Activated CD4-positive, alpha-beta T cell treated with anti-CD3 and anti-CD28 coated beads, Interleukin-2, amount 10 ng/mL, durations not matched to agents 7 days and 5 days (primary cell): Measurements from ENCODE around the gene PYY. TPM values are rescaled to one million over a fixed set of nuclear protein-coding genes. Genes with fewer than 3 reads are reported as not detected.
"Not testable (repeated sequence)": the region's sequence is repeated elsewhere in the genome, so short reads cannot be mapped to it uniquely, and the experiment has no call there.

Experiments
- CTCF ChIA-PET: fragments of 350-600 bp; sonication (Branson Sonifier 250); formaldehyde crosslinking; loops from one replicate; lab custom pipeline; 2021; ENCODE audit warnings: antibody characterized with exemption; lab: Charles Lee
- POLR2A ChIA-PET: fragments of 350-600 bp; sonication (Branson Sonifier 250); formaldehyde crosslinking; loops from one replicate; lab custom pipeline; 2021; ENCODE audit warnings: antibody characterized with exemption; lab: Charles Lee
- DNase-seq: peaks from one replicate; pipeline ENCODE4 v3.0.0-alpha.2; 2020
- H3K27ac Mint-ChIP-seq: one replicate; pipeline ENCODE4 v1.8.0; 2021; ENCODE audit warnings: mild to moderate bottlenecking, moderate library complexity, mixed read lengths
- H3K27me3 Mint-ChIP-seq: one replicate; pipeline ENCODE4 v1.8.0; 2021; ENCODE audit warnings: mixed read lengths
- H3K36me3 Mint-ChIP-seq: one replicate; pipeline ENCODE4 v1.8.0; 2021; ENCODE audit warnings: low read depth, mixed read lengths
- H3K4me1 Mint-ChIP-seq: one replicate; pipeline ENCODE4 v1.8.0; 2021; ENCODE audit warnings: mixed read lengths
- H3K4me3 Mint-ChIP-seq: one replicate; pipeline ENCODE4 v1.8.0; 2021; ENCODE audit warnings: mild to moderate bottlenecking, moderate library complexity, mixed read lengths
- H3K9me3 Mint-ChIP-seq: one replicate; pipeline ENCODE4 v1.8.0; 2021; ENCODE audit warnings: mixed read lengths
- total RNA-seq, 2 experiments: library from RNA; stranded (reverse); gene quantifications; one replicate each; pipeline ENCODE4 v1.2.3, GENCODE V29; 2021

The PYY gene
- total RNA-seq, 2 experiments from 2014 or later: not detected

DNA sequence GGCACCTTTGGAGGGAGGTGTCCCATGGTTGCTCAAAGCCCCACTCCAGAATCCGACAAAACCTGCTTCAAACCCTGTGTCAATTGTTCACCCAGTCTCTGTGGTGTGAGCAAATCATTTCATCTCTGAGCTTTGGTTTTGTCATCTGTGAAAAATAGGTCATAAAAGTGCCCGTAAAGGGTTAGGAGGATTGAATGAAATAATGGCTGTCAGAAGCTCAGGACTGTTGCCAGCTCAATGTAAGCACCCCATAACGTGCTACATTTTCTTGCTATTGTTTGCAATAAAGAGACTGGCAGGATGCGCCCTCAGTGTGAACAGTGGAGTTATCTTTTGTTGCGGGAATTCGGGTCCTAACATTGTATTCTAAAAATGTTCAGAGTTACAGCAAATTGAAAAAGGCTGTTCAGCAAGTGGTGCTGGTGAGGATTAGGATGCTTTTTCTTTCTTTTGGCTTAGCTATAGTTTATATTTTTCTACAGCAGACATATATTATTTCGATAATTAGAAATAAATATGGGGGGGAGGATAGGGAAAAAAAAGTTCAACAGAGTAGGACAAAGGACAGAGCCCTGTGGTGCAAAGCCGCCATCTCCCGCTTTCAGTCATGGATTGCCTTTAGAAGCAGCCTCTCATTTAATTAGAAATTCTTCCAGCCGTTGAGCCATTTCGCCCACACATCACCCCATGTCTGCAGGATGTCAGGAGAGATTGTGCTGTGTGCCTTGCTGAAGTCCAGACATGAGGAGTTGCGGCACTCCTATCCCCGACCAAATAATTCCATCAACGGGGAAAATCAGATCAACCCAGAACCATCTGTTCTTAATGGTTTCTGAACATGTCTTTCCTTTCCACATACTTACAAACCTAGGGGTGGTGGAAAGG is 20.9 kb upstream of the PYY start:
- POLR2A ChIA-PET: no interaction called here
- H3K4me1 Mint-ChIP-seq: peaks cover 5% of the 10 kb centered on the region
- CTCF ChIA-PET: interaction anchor here (0.7 kb wide), 1 partner anchor 65 kb away, joined by 5 read pairs; no protein-coding TSS in a partner anchor
- H3K27ac Mint-ChIP-seq: no peak overlapping the region
- H3K9me3 Mint-ChIP-seq: no peaks in the 10 kb centered on the region
- H3K4me3 Mint-ChIP-seq: no peak overlapping the region
- peaks cover 31% of the 10 kb centered on the region for H3K27me3 Mint-ChIP-seq
- H3K36me3 Mint-ChIP-seq: no peaks in the 10 kb centered on the region
- DNase-seq: no peak

DNA sequence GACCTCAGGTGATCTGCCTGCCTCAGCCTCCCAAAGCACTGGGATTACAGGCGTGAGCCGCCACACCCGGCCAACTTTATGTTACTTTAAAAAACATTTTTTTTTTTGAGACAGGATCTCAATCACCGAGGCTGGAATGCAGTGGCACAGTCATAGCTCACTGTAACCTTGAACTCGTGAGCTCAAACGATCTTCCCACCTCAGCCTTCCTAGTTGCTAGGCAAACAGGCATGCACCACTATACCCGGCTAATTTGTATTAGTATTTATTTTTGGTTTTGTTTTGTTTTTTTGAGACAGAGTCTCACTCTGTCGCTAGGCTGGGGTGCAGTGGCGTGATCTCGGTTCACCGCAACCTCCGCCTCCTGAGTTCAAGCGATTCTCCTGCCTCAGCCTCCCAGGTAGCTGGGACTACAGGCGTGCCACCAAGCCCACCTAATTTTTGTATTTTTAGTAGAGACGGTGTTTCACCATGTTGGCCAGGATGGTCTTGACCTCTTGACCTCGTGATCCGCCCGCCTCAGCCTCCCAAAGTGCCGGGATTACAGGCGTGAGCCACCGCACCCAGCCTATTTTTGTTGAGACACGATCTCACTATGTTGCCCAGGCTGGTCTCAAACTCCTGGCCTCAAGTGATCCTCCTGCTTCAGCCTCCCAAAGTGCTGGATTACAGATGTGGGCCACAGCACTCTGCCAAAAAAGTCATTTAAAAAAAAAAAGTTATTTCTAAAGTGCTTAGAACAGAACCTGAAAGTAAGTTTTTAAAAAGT is 18.9 kb upstream of the PYY start:
- CTCF ChIA-PET, H3K27ac Mint-ChIP-seq, DNase-seq, H3K4me3 Mint-ChIP-seq, H3K4me1 Mint-ChIP-seq, H3K9me3 Mint-ChIP-seq, POLR2A ChIA-PET, H3K36me3 Mint-ChIP-seq: not testable (repeated sequence)
- peaks cover 24% of the 10 kb centered on the region for H3K27me3 Mint-ChIP-seq

DNA sequence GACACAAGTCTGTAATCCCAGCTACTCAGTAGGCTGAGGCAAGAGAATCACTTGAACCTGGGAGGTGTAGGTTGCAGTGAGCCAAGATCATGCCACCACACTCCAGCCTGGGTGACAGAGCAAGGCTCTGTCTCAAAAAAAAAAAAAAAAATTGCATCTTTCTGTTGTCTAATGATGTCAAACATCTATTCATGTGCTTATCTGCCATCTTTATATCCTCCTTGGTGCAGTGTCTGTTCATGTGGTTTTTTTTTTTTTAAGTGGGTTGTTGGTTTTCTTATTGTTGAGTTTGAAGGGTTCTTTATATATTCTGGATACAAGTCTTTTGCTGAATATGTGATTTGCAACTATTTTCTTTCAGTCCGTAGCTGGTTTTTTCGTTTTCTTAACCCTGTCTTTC is 17.7 kb upstream of the PYY start:
- H3K27ac Mint-ChIP-seq, DNase-seq, H3K9me3 Mint-ChIP-seq, POLR2A ChIA-PET, H3K4me1 Mint-ChIP-seq, H3K4me3 Mint-ChIP-seq, H3K36me3 Mint-ChIP-seq: not testable (repeated sequence)
- peaks cover 23% of the 10 kb centered on the region for H3K27me3 Mint-ChIP-seq
- CTCF ChIA-PET: interaction anchor here (0.7 to 1.2 kb wide), 2 partner anchors 12 to 18 kb away, joined by 3 read pairs; partner anchors contain the start of gene PYY

DNA sequence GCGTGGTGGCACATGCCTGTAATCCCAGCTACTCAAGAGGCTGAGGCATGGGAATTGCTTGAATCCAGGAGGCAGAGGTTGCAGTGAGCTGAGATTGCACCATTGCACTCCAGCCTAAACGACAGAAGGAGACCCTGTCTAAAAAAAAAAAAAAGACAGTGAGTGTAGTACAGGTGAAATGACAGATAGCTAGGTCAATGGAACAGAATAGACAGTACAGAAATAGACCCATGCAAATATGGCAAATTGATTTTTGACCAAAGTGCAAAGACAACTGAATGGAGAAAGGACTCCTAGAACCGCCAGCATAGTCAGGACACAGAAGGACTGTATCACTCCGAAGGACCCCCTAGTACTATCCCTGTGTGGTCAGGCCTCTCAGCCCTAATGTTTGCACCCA is 16.6 kb upstream of the PYY start:
- no peaks in the 10 kb centered on the region for H3K9me3 Mint-ChIP-seq
- ChIA-PET POLR2A (no interaction called here), CTCF (interaction anchor here (0.6 kb wide), 1 partner anchor 26 kb away, joined by 3 read pairs; no protein-coding TSS in a partner anchor)
- DNase-seq: no peak
- H3K4me1 Mint-ChIP-seq: peaks cover 5% of the 10 kb centered on the region
- H3K4me3 Mint-ChIP-seq: no peak overlapping the region
- H3K27me3 Mint-ChIP-seq: peaks cover 27% of the 10 kb centered on the region
- H3K36me3 Mint-ChIP-seq: no peaks in the 10 kb centered on the region
- H3K27ac Mint-ChIP-seq: no peak overlapping the region

DNA sequence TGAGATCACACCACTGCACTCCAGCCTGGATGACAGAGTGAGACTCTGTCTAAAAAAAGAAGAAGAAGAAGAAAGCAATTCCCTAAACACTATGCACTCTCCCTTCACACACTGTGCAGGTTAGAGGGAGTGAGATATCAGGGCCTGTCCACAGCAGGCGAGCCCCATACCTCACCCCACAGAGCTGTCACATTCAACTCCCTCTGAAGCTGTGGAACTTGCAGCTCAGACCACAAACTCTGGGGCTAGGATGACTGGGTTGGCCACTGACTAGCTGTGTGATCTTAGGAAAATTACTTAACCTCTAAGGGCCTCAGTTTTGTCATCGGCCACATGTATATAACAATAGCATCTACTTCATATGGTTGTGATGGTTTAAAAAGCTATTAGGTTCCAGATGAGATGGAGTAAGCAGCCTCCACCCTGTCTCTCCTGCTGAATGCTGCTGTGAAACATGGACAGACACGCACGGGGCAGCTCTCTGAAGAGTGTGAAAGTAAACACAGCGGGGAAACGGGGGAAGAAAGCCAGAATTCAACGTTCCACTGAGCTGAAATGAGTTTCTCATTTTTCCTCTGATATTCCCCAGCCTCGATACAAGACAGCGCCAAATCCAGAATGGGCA is 13.6 kb upstream of the PYY start:
- H3K4me3 Mint-ChIP-seq: no peak overlapping the region
- DNase-seq: no peak
- H3K4me1 Mint-ChIP-seq: peaks cover 5% of the 10 kb centered on the region
- H3K36me3 Mint-ChIP-seq: no peaks in the 10 kb centered on the region
- no peak overlapping the region for H3K27ac Mint-ChIP-seq
- POLR2A ChIA-PET: no interaction called here
- CTCF ChIA-PET: interaction anchor here (0.6 to 1.0 kb wide), 2 partner anchors 9 to 32 kb away, joined by 3 read pairs; no protein-coding TSS in a partner anchor
- no peaks in the 10 kb centered on the region for H3K9me3 Mint-ChIP-seq
- H3K27me3 Mint-ChIP-seq: peaks cover 20% of the 10 kb centered on the region

DNA sequence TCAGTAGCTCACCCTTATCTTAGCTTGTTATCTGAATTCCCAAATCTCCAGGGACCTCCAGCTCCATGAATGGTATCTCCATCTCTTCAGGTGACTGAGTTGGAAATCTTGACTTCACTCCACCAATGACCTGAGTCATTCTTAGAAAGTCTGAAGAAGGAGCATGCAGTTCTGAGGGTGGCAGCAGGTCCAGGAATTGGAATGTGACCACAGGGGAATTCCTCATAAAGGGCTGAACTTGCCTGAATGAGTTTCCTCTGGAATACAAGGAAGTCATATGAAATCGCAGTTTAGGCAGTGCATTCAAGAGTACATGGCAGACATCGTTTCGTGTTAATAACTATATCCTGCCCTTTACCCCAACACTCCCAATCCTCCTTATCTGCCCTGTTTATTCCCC is 12.5 kb upstream of the PYY start:
- DNase-seq: no peak
- Mint-ChIP-seq H3K27me3 (peaks cover 17% of the 10 kb centered on the region), H3K4me1 (no peaks in the 10 kb centered on the region), H3K4me3 (no peak overlapping the region), H3K36me3 (no peaks in the 10 kb centered on the region), H3K27ac (no peak overlapping the region), H3K9me3 (no peaks in the 10 kb centered on the region)
- CTCF ChIA-PET: no interaction called here
- POLR2A ChIA-PET: no interaction called here

DNA sequence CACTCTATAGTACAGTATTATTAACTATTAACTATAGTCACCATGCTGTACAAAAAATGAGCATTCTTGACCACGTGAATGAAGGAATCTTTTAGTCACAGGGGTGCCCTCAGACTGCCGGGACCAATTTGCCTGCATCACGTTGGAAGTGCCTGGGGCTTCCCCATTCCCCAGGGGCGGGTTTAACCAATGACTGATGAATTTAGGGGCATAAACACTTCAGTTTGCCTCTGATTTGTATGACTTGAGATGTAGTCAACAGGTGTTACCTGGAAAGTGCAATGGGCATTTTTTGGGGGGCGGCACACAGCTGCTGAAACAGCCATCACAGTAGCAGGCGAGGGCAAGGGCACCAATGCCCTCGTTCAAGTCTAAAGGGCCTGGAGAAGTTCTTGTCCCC is 8.7 kb upstream of the PYY start:
- Mint-ChIP-seq H3K4me3 (no peak overlapping the region), H3K27ac (no peak overlapping the region), H3K9me3 (no peaks in the 10 kb centered on the region), H3K4me1 (no peaks in the 10 kb centered on the region), H3K27me3 (peaks cover 10% of the 10 kb centered on the region), H3K36me3 (no peaks in the 10 kb centered on the region)
- ChIA-PET POLR2A (no interaction called here), CTCF (interaction anchor here (1.4 kb wide), 1 partner anchor 18 kb away, joined by 5 read pairs; no protein-coding TSS in a partner anchor)
- no peak for DNase-seq

DNA sequence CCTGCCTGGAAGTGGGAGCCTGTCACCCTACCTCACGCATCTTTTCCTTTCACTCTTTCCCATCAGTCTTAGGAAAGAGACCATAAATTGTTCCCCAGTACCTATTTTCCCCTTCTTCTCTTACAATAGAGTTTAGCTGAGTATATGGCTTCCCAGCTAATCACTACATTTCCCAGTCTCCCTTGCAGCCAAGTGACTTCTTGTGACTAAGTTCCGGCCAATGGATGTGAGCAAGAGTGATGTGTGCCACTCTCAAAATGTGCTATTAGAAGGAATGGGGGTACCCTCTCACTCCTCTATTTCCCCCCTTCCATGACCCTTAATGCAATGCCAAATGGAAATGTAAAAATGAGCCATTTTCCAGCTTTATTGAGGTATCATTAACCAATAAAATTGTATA is 8.2 kb upstream of the PYY start:
- POLR2A ChIA-PET: no interaction called here
- no peak overlapping the region for H3K27ac Mint-ChIP-seq

DNA sequence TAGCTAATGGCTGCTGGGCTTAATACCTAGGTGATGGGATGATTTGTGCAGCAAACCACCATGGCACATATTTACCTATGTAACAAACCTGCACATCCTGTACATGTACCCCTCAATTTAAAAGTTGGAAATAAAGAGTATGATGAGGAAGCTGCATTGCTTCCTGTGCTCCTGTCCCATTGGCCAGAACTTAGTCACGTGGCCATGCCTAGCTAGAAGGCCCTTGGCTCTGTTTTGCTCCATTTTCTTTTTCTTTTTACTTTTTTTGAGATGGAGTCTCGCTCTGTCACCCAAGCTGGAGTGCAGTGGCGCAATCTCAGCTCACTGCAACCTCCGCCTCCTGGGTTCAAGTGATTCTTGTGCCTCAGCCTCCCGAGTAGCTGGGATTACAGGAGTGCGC is 7.6 kb upstream of the PYY start:
- H3K4me3 Mint-ChIP-seq, H3K36me3 Mint-ChIP-seq, H3K27me3 Mint-ChIP-seq, POLR2A ChIA-PET, H3K4me1 Mint-ChIP-seq, H3K9me3 Mint-ChIP-seq, H3K27ac Mint-ChIP-seq, DNase-seq: not testable (repeated sequence)
- CTCF ChIA-PET: interaction anchor here (0.6 kb wide), 2 partner anchors 27 to 384 kb away, joined by 3 to 4 read pairs; partner anchors contain the start of gene GRN

More for the DNA sequence above, 8.2 kb upstream of the PYY start:
- no peaks in the 10 kb centered on the region for H3K36me3 Mint-ChIP-seq
- H3K4me3 Mint-ChIP-seq: no peak overlapping the region
- H3K4me1 Mint-ChIP-seq: no peaks in the 10 kb centered on the region
- CTCF ChIA-PET: interaction anchor here (1.4 kb wide), 1 partner anchor 18 kb away, joined by 5 read pairs; no protein-coding TSS in a partner anchor
- H3K9me3 Mint-ChIP-seq: no peaks in the 10 kb centered on the region
- H3K27me3 Mint-ChIP-seq: peaks cover 10% of the 10 kb centered on the region
- DNase-seq: no peak

DNA sequence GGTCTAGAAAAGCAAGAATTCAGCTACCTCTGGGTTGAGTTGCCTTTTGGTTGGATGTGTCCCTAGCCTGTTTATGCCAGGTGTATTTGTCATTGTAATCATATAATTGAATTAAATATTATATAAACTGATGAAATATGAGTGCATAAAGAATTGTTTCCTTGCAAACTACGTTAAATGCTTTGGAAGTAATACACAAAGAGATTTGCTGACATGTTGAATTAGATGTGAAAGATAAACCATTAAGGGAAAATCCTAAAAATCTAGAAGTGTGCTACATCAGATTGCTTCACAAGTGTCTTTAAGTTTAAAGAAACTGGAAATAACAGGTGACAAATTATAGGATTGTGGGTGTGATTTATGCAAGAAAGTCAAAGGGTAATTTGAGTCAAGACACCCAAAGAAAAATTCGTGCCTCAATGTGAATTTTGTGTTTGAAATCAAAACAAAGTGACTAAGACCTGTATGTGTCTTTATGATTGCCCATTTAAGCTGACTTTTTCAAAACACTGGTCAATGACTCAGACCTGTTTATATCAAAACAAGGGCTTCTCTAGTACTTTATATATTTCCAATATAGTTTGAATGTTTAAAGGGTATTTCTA is 5.1 kb upstream of the PYY start:
- no peak overlapping the region for H3K27ac Mint-ChIP-seq
- H3K9me3 Mint-ChIP-seq: no peaks in the 10 kb centered on the region
- no peaks in the 10 kb centered on the region for H3K4me1 Mint-ChIP-seq
- ChIA-PET POLR2A (no interaction called here), CTCF (interaction anchor here (1.5 kb wide), 1 partner anchor 8 kb away, joined by 3 read pairs; no protein-coding TSS in a partner anchor)
- no peak for DNase-seq
- peaks cover 16% of the 10 kb centered on the region for H3K27me3 Mint-ChIP-seq
- H3K36me3 Mint-ChIP-seq: no peaks in the 10 kb centered on the region
- no peak overlapping the region for H3K4me3 Mint-ChIP-seq

DNA sequence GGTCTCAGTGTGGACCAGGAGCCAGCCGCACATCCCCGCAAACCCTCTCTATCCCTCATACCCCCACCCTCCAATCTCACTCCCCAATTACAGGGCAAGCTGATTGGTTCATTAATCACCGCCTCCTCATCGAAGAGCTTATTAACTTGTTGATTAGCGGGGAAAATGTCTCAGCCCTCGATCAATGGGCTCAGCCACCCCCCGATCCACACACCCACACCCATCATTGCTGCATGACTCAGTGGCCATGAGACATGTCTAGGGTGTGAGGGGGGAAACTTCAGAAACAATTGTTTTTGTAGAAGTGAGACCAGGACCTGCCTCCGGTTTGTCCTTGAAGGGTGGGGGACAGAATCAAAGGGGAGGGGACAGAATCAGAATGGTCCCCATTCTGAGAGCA is 2.5 kb upstream of the PYY start:
- no peaks in the 10 kb centered on the region for H3K36me3 Mint-ChIP-seq
- no peak for DNase-seq
- CTCF ChIA-PET: interaction anchor here (1.3 kb wide), 1 partner anchor 12 kb away, joined by 3 read pairs; no protein-coding TSS in a partner anchor

More for the DNA sequence above, 2.5 kb upstream of the PYY start:
- Mint-ChIP-seq H3K9me3 (no peaks in the 10 kb centered on the region), H3K27ac (no peak overlapping the region), H3K27me3 (peaks cover 28% of the 10 kb centered on the region), H3K4me3 (no peak overlapping the region), H3K4me1 (peaks cover 3% of the 10 kb centered on the region)
- POLR2A ChIA-PET: no interaction called here
